NB4 (cell line): Measurements from ENCODE around the gene KDM4B.

Source experiments
- MAX ChIP-seq: IDR thresholded peaks from 2 replicates; pipeline ENCODE4 v1.6.1; 2011; ENCODE audit warnings: low read depth, low read length
- MYC ChIP-seq: IDR thresholded peaks from 2 replicates; pipeline ENCODE4 v1.6.1; 2011; ENCODE audit warnings: low read depth, low read length
- POLR2A ChIP-seq: IDR thresholded peaks from 2 replicates; pipeline ENCODE4 v1.6.1; 2011; ENCODE audit warnings: mild to moderate bottlenecking; ENCODE audit not compliant: insufficient read length; ENCODE audit errors: extremely low read depth
- TF ChIP-seq, protein P1 (sequence below): IDR thresholded peaks from one replicate; pipeline ENCODE4 v1.5.1; 2012; ENCODE audit warnings: low read depth, low read length

DNA sequence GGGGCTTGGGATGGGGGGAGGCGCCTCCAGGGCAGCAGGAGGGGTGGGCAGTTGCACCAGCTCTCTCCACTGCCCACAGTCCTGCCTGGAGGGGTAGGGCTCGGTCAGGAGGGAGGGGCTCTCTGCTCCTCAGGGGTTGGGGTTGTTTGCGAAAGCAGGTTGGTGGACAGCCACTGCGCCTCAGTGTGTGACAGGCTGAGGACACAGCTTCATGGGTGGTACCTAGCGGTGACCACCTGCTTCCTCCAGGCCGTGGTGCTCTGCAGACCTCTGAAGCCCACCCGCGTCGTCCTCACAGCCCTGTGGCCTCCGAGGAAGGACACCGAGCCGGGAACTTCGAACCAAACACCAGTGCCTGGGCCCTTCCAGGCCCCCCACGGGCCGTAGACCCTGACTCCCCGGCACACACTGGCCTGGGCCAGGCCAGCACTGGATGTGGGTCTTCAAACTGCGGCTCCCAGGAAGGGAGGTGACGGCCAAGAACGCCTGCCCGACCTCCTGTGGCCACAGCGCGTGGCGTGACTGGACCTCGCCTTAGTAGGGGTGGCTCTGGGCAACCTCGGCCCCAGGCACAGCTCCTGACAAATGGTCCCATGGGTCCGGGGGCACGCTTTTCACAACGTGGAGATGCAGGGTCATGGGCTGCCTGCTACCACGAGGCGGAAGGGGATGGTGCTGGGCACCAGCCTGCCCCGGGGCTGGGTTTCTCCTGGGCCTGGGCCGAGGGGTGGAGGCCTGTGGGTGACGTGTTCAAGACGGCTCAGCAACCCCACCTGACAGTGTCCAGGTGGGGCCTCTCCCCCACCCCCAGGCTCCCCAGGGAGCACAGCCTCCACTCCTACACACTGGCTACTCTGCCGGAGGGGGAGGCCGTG lies 173.2 kb downstream of the KDM4B start:
- TF ChIP-seq, protein P1, sequence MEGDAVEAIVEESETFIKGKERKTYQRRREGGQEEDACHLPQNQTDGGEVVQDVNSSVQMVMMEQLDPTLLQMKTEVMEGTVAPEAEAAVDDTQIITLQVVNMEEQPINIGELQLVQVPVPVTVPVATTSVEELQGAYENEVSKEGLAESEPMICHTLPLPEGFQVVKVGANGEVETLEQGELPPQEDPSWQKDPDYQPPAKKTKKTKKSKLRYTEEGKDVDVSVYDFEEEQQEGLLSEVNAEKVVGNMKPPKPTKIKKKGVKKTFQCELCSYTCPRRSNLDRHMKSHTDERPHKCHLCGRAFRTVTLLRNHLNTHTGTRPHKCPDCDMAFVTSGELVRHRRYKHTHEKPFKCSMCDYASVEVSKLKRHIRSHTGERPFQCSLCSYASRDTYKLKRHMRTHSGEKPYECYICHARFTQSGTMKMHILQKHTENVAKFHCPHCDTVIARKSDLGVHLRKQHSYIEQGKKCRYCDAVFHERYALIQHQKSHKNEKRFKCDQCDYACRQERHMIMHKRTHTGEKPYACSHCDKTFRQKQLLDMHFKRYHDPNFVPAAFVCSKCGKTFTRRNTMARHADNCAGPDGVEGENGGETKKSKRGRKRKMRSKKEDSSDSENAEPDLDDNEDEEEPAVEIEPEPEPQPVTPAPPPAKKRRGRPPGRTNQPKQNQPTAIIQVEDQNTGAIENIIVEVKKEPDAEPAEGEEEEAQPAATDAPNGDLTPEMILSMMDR, result no peak
- TF ChIP-seq POLR2A, result no peak
- TF ChIP-seq MAX, result no peak
- no peak for TF ChIP-seq MYC
